ENCODE data around the gene PABPN1L.

DNA sequence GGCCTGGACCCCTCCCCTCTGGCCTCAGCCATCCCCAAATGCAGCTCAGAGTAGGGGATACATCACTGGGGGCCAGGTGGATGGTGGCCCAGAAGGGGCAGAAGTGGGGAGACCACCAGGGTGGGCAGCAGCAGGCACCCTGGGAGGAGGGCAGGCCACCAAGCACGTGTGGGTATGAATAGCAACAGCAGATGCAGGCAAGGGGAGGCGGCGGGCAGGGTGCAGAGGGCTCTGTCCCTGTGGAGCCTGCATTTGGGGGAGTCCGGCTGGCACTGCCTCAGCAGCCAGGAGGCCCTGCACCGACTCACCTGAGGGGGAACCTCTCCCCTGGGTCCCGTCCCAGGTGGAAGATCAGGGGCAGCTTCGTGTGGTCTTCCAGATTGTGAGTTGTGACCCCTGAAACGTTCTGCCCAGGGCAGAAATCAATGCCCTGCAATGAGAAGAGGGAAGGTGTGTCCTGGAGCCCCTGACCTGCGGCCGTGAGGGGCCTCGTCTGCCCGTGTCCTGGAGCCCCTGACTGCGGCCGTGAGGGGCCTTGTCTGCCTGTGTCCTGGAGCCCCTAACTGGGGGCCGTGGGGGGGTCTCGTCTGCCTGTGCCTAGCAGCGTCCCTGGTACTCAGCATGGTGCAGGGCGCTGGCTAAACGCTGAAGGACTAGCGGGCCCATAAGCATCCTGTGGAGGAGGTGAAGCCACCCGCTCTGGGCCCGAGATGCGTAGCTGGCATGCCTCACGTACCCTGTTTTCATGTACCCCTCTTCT is 44.0 kb downstream of the PABPN1L start:
- no peak for TF ChIP-seq POLR2A (IDR thresholded peaks at IDR 0.05; ENCODE audit: low read depth, low read length)
- no peak for TF ChIP-seq BHLHE40 (IDR thresholded peaks at IDR 0.05; ENCODE audit: low read depth, low read length)
- TF ChIP-seq, protein P1, sequence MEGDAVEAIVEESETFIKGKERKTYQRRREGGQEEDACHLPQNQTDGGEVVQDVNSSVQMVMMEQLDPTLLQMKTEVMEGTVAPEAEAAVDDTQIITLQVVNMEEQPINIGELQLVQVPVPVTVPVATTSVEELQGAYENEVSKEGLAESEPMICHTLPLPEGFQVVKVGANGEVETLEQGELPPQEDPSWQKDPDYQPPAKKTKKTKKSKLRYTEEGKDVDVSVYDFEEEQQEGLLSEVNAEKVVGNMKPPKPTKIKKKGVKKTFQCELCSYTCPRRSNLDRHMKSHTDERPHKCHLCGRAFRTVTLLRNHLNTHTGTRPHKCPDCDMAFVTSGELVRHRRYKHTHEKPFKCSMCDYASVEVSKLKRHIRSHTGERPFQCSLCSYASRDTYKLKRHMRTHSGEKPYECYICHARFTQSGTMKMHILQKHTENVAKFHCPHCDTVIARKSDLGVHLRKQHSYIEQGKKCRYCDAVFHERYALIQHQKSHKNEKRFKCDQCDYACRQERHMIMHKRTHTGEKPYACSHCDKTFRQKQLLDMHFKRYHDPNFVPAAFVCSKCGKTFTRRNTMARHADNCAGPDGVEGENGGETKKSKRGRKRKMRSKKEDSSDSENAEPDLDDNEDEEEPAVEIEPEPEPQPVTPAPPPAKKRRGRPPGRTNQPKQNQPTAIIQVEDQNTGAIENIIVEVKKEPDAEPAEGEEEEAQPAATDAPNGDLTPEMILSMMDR (conservative IDR thresholded peaks at IDR 0.05; ENCODE audit: low read depth, low read length) = no peak
- TF ChIP-seq, protein P2, sequence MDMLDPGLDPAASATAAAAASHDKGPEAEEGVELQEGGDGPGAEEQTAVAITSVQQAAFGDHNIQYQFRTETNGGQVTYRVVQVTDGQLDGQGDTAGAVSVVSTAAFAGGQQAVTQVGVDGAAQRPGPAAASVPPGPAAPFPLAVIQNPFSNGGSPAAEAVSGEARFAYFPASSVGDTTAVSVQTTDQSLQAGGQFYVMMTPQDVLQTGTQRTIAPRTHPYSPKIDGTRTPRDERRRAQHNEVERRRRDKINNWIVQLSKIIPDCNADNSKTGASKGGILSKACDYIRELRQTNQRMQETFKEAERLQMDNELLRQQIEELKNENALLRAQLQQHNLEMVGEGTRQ (IDR thresholded peaks at IDR 0.05; ENCODE audit: low read depth, low read length) = no peak
- TF ChIP-seq MAFK (IDR thresholded peaks at IDR 0.05; ENCODE audit: low read depth, low read length) = no peak
- TF ChIP-seq RAD21 (IDR thresholded peaks at IDR 0.05; ENCODE audit: low read length) = no peak
- TF ChIP-seq CEBPB (IDR thresholded peaks at IDR 0.05; ENCODE audit: low read depth, low read length) = no peak
- TF ChIP-seq CHD1 (IDR thresholded peaks at IDR 0.05; ENCODE audit: low read depth, low read length) = no peak
- no peak for TF ChIP-seq NFE2L2 (IDR thresholded peaks at IDR 0.05; ENCODE audit: low read depth, low read length)

All from IMR-90 (cell line).